ENCODE results near the gene GRAP2. TPM values are rescaled to one million over a fixed set of nuclear protein-coding genes. Genes with fewer than 3 reads are reported as not detected.

GRAP2 gene
- total and polyA plus RNA-seq, 2 of the 4 experiments (the other 2 are of a cell fraction) = not detected

GRCh38 chr22:39880722-39881121 lies 20.2 kb upstream of the GRAP2 start:
- H3K9me1 ChIP-seq (ENCODE audit: insufficient read depth, low read length) = no peaks in the 10 kb centered on the region
- H3K79me1 ChIP-seq (ENCODE audit: low read depth in 1 of 2, low read length in 2 of 2) = no peaks in the 10 kb centered on the region
- H3K27ac ChIP-seq (ENCODE audit: insufficient read depth, low read length) = no peak overlapping the region
- H3K4me2 ChIP-seq (ENCODE audit: low read depth, low read length) = no peak overlapping the region
- no peak overlapping the region for H3K4ac ChIP-seq (ENCODE audit: low read depth, low read length)
- no peak overlapping the region for H4K8ac ChIP-seq (ENCODE audit: low read depth in 2 of 2, low read length in 2 of 2)
- H2BK5ac ChIP-seq (ENCODE audit: low read depth, low read length, poor library complexity, severe bottlenecking) = no peak overlapping the region
- no peak overlapping the region for H3K4me3 ChIP-seq (ENCODE audit: insufficient read depth, low read depth, low read length)
- H3K9me3 ChIP-seq (ENCODE audit: control insufficient read depth, insufficient read depth, low read length) = peaks cover 1% of the 10 kb centered on the region; the same call in 1 of the 2 replicates
- H4K5ac ChIP-seq (ENCODE audit: low read depth, low read length) = no peak overlapping the region
- no peak overlapping the region for H3K18ac ChIP-seq (ENCODE audit: low read depth, low read length)
- ChIA-PET CTCF (no interaction called here), POLR2A (ENCODE audit: unreplicated experiment) (no interaction called here)
- no peak overlapping the region for H2BK120ac ChIP-seq (ENCODE audit: low read depth, low read length)
- H4K91ac ChIP-seq (ENCODE audit: insufficient read depth, low read depth, low read length) = no peak overlapping the region
- H2AK5ac ChIP-seq (ENCODE audit: low read depth, low read length) = no peak overlapping the region
- H2AK9ac ChIP-seq (replicated peaks; ENCODE audit: low read depth, low read length, poor library complexity) = no peak overlapping the region
- no peak overlapping the region for H2BK20ac ChIP-seq (ENCODE audit: low read depth, low read length)
- no peaks in the 10 kb centered on the region for H3K4me1 ChIP-seq (ENCODE audit: control insufficient read depth, insufficient read depth, low read length)
- dilution Hi-C loops (cut with HindIII; ENCODE audit: low sequenced_read_pairs, unreplicated experiment) (no loop called here), intact Hi-C loops (cut with micrococcal nuclease) (loop anchor here (10.0 kb wide), 1 partner anchor 116 kb away; no protein-coding TSS in a partner anchor), in situ Hi-C loops (cut with MboI; ENCODE audit: low sequenced_read_pairs) (no loop called here)
- H2BK15ac ChIP-seq (ENCODE audit: low read depth, low read length) = no peak overlapping the region
- H2AFZ ChIP-seq (replicated peaks; ENCODE audit: low read length, poor library complexity) = no peak overlapping the region
- no peak overlapping the region for H3K14ac ChIP-seq (replicated peaks; ENCODE audit: low read depth, low read length)
- H3K23ac ChIP-seq (ENCODE audit: low read depth, low read length) = no peak overlapping the region
- no peaks in the 10 kb centered on the region for H3K36me3 ChIP-seq (ENCODE audit: control insufficient read depth, insufficient read depth, low read length)
- H3K56ac ChIP-seq (ENCODE audit: extremely low read depth, insufficient read depth, low read length) = no peak overlapping the region
- H3K27me3 ChIP-seq (ENCODE audit: control insufficient read depth, insufficient read depth, low read length) = peaks cover 20% of the 10 kb centered on the region
- no peak for ATAC-seq (ENCODE audit: low read depth)
- no peaks in the 10 kb centered on the region for H4K20me1 ChIP-seq (ENCODE audit: insufficient read depth, low read length)
- BruUV-seq (replicated peaks) = no TSS peak
- DNase-seq = no peak
- no peak overlapping the region for H3K9ac ChIP-seq (ENCODE audit: low read depth, low read length)
- TF ChIP-seq CEBPB (IDR thresholded peaks at IDR 0.05; ENCODE audit: low read depth, low read length) (no peak), USF2 (IDR thresholded peaks at IDR 0.05; ENCODE audit: low read depth, low read length) (no peak), SMC3 (IDR thresholded peaks at IDR 0.05; ENCODE audit: low read depth, low read length) (no peak), ELK1 (IDR thresholded peaks at IDR 0.05; ENCODE audit: borderline replicate concordance, low read depth, low read length) (no peak), MAFK (IDR thresholded peaks at IDR 0.05; ENCODE audit: low read depth, low read length) (no peak), RFX5 (IDR thresholded peaks at IDR 0.05; ENCODE audit: low read depth, low read length) (no peak), RCOR1 (IDR thresholded peaks at IDR 0.05; ENCODE audit: insufficient replicate concordance, low read length) (no peak), MXI1 (IDR thresholded peaks at IDR 0.05; ENCODE audit: borderline replicate concordance, low read depth, low read length) (no peak), FOS (IDR thresholded peaks at IDR 0.05; ENCODE audit: low read depth, low read length) (no peak), POLR2A (IDR thresholded peaks at IDR 0.05; ENCODE audit: low read depth, low read length) (no peak), MAZ (IDR thresholded peaks at IDR 0.05; ENCODE audit: borderline replicate concordance, low read depth, low read length) (no peak), CTCF (conservative IDR thresholded peaks at IDR 0.05; ENCODE audit: low read depth, low read length) (no peak), CHD1 (IDR thresholded peaks at IDR 0.05; ENCODE audit: low read depth, low read length) (no peak), RAD21 (IDR thresholded peaks at IDR 0.05; ENCODE audit: low read length) (no peak), BHLHE40 (IDR thresholded peaks at IDR 0.05; ENCODE audit: low read depth, low read length) (no peak), NFE2L2 (IDR thresholded peaks at IDR 0.05; ENCODE audit: low read depth, low read length) (no peak)
